SK-N-SH treated with all-trans-retinoic acid at 6 μM for 48 hours (cell line): ENCODE measurements around the gene TMPRSS5.
A peak's percentile ranks its signal among the peaks of the same experiment; 100 is the strongest.

Source experiments
- ATAC-seq: fragments of 200-7000 bp; cut with Tn5 transposase; 3 replicates; pipeline ENCODE4 v1.9.1; 2020; ENCODE audit warnings: mild to moderate bottlenecking, moderate library complexity
- ARNTL ChIP-seq: fragments of 450-650 bp; formaldehyde crosslinking; IDR thresholded peaks from 2 replicates; pipeline ENCODE4 v1.5.0; 2020; ENCODE audit warnings: low read depth, mild to moderate bottlenecking, moderate library complexity, borderline replicate concordance
- BACH2 ChIP-seq: fragments of 250-450 bp; sonication (Bioruptor Pico); IDR thresholded peaks from 2 replicates; pipeline ENCODE4 v1.9.0; 2021; ENCODE audit warnings: mild to moderate bottlenecking, borderline replicate concordance
- CREB5 ChIP-seq: fragments of 250-450 bp; sonication (Bioruptor Pico); IDR thresholded peaks from 2 replicates; pipeline ENCODE4 v1.5.1; 2020; ENCODE audit warnings: low read depth, mild to moderate bottlenecking, moderate library complexity
- CSDC2 ChIP-seq: fragments of 250-450 bp; sonication (Bioruptor Pico); IDR thresholded peaks from 2 replicates; pipeline ENCODE4 v1.5.0; 2020; ENCODE audit warnings: mild to moderate bottlenecking, moderate library complexity
- ESRRG ChIP-seq: fragments of 250-450 bp; sonication (Bioruptor Pico); IDR thresholded peaks from 2 replicates; pipeline ENCODE4 v1.6.1; 2021; ENCODE audit warnings: mild to moderate bottlenecking
- GLIS3 ChIP-seq: fragments of 250-450 bp; sonication (Bioruptor Pico); IDR thresholded peaks from 2 replicates; pipeline ENCODE4 v1.5.0; 2020; ENCODE audit warnings: mild to moderate bottlenecking, moderate library complexity
- ISL1 ChIP-seq: fragments of 250-450 bp; sonication (Bioruptor Pico); IDR thresholded peaks from 2 replicates; pipeline ENCODE4 v2.1.2; 2022; ENCODE audit warnings: mild to moderate bottlenecking, moderate library complexity
- OSR1 ChIP-seq: fragments of 250-450 bp; sonication (Bioruptor Pico); IDR thresholded peaks from 2 replicates; pipeline ENCODE4 v1.8.0; 2022; ENCODE audit warnings: moderate library complexity, mild to moderate bottlenecking, inconsistent platforms
- PATZ1 ChIP-seq: fragments of 250-450 bp; sonication (Bioruptor Pico); IDR thresholded peaks from 2 replicates; pipeline ENCODE4 v1.8.0; 2020; ENCODE audit warnings: mild to moderate bottlenecking, moderate library complexity, borderline replicate concordance
- PPARA ChIP-seq: fragments of 250-450 bp; sonication (Bioruptor Pico); IDR thresholded peaks from 2 replicates; pipeline ENCODE4 v1.5.0; 2020; ENCODE audit warnings: mild to moderate bottlenecking, borderline replicate concordance
- RARB ChIP-seq: fragments of 250-450 bp; sonication (Bioruptor Pico); IDR thresholded peaks from 2 replicates; pipeline ENCODE4 v1.8.0; 2021; ENCODE audit warnings: mild to moderate bottlenecking, moderate library complexity
- SNAI2 ChIP-seq: fragments of 250-450 bp; sonication (Bioruptor Pico); IDR thresholded peaks from 2 replicates; pipeline ENCODE4 v1.5.0; 2020; ENCODE audit warnings: mild to moderate bottlenecking, moderate library complexity
- TCF4 ChIP-seq: fragments of 250-450 bp; sonication (Bioruptor Pico); IDR thresholded peaks from 2 replicates; pipeline ENCODE4 v1.8.0; 2021; ENCODE audit warnings: mild to moderate bottlenecking, moderate library complexity, borderline replicate concordance
- TOX ChIP-seq: fragments of 250-450 bp; sonication (Bioruptor Pico); IDR thresholded peaks from 2 replicates; pipeline ENCODE4 v1.8.0; 2021; ENCODE audit warnings: mild to moderate bottlenecking, moderate library complexity, borderline replicate concordance
- ZC3H10 ChIP-seq: fragments of 250-450 bp; sonication (Bioruptor Pico); IDR thresholded peaks from 2 replicates; pipeline ENCODE4 v1.5.1; 2021; ENCODE audit warnings: mild to moderate bottlenecking, moderate library complexity
- ZFP3 ChIP-seq: fragments of 250-450 bp; sonication (Bioruptor Pico); IDR thresholded peaks from 2 replicates; pipeline ENCODE4 v1.5.0; 2020; ENCODE audit warnings: mild to moderate bottlenecking, moderate library complexity
- ZFP30 ChIP-seq: fragments of 450-650 bp; formaldehyde crosslinking; IDR thresholded peaks from 2 replicates; pipeline ENCODE4 v1.5.0; 2022; ENCODE audit warnings: mild to moderate bottlenecking, moderate library complexity
- ZNF565 ChIP-seq: fragments of 450-650 bp; formaldehyde crosslinking; conservative IDR thresholded peaks from 2 replicates; pipeline ENCODE4 v1.5.0; 2020; ENCODE audit warnings: low read depth, mild to moderate bottlenecking, moderate library complexity
- ZNF70 ChIP-seq: fragments of 450-650 bp; formaldehyde crosslinking; IDR thresholded peaks from 2 replicates; pipeline ENCODE4 v1.5.0; 2020; ENCODE audit warnings: mild to moderate bottlenecking, moderate library complexity
- ZNF8 ChIP-seq: fragments of 450-650 bp; formaldehyde crosslinking; IDR thresholded peaks from 2 replicates; pipeline ENCODE4 v1.5.0; 2020; ENCODE audit warnings: mild to moderate bottlenecking, moderate library complexity
- TF ChIP-seq, protein P1 (sequence below): fragments of 250-450 bp; sonication (Bioruptor Pico); IDR thresholded peaks from 2 replicates; pipeline ENCODE4 v1.8.0; 2021; ENCODE audit warnings: low read depth, mild to moderate bottlenecking, moderate library complexity, borderline replicate concordance
- TF ChIP-seq, protein P2 (sequence below): fragments of 250-450 bp; sonication (Bioruptor Pico); IDR thresholded peaks from 2 replicates; pipeline ENCODE4 v1.5.1; 2021; ENCODE audit warnings: mild to moderate bottlenecking, moderate library complexity

The TMPRSS5 gene

GRCh38 chr11:113690619-113691569, 15.2 kb downstream of the TMPRSS5 start:
- TF ChIP-seq ZNF8 (CRISPR knock-in tag) (no peak), ESRRG (CRISPR knock-in tag) (no peak), RARB (CRISPR knock-in tag) (no peak), PPARA (CRISPR knock-in tag) (no peak), TOX (CRISPR knock-in tag) (no peak), CREB5 (no peak), ZFP30 (no peak), OSR1 (CRISPR knock-in tag) (no peak), ZC3H10 (CRISPR knock-in tag) (no peak), GLIS3 (no peak), ZNF565 (no peak), ARNTL (CRISPR knock-in tag) (no peak), ZNF70 (CRISPR knock-in tag) (no peak), CSDC2 (CRISPR knock-in tag) (no peak)
- ATAC-seq: peak; percentile 84

DNA sequence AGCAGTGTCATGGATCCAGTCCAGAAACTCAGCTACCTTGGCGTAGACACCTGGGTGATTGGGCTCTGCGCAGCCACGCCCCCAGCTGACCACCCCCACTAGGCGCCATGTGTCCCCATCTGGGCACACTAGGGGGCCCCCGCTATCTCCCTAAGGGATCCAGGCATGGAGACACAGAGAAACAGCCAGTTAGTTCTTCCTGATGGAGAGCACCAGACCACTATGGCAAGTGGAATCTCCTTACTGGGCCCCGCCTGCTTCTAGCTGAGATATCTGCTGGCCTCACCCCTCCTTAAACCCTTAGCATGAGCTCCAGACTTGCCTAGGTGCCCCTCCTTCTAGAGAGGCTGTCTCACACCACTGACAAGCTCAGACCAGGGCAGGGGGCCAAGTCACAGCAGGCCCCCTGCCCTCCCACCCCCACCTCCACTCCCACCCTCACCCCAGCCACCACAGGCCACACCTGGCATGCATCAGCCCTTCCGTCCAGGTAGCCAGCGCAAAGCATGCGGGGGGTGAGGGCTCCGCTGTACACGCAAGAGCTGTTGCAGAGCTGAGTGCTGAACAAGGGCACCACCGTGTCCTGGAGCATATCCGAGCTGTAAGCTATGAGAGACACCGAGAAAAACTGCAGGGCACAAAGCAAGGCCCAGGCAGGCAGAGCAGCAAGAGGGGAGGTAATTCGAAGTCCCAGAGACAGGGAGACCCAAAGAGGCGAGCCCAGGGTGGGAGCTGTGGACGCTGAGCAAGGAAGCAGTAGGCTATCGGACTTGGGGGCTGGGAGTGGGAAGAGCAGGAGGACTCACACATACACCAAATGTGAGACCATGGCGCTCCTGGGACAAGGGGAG, 16.1 kb downstream of the TMPRSS5 start:
- TF ChIP-seq ISL1 (CRISPR knock-in tag) (no peak), ZNF565 (no peak), ARNTL (CRISPR knock-in tag) (no peak), ESRRG (CRISPR knock-in tag) (no peak), OSR1 (CRISPR knock-in tag) (no peak), BACH2 (CRISPR knock-in tag) (no peak), RARB (CRISPR knock-in tag) (no peak)
- ATAC-seq: no peak

DNA sequence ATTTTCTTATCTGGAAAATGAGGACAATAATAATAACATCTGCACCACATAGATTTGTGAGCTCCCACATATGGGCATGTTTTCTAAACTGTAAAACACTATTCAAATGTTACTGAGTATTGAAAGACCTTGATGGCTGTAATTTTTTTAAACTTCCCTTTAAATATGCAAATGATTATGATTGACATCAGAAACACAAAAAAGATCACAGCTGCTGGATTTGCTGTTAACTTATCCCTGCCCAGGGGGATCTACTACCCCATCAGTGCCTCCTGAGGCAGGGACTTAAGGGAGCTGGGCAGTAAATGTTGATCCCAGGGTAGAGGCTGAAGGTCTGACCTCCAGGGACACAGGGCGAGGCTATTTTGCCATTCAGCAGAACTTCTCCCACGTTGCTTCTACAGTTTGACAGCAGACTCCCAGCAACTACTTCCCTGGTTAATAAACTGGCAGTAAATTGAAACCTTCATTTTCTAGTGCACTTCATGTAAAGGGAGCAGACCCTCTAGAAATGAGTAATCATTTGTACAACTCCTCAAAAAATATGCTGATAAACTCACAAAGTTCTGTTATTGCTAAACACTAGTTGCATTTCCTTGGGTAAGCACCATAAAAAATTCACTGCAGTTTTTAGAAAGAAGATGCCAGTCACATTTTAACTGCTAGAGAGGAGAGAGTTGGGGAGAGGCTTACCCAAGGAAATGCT, 20.3 kb downstream of the TMPRSS5 start:
- ATAC-seq: no peak
- TF ChIP-seq ZNF565 (no peak), PATZ1 (CRISPR knock-in tag) (no peak)

- no peak for ATAC-seq
- TF ChIP-seq ZNF70 (CRISPR knock-in tag) (no peak), ZNF8 (CRISPR knock-in tag) (no peak), PPARA (CRISPR knock-in tag) (no peak), ARNTL (CRISPR knock-in tag) (no peak), ESRRG (CRISPR knock-in tag) (no peak), GLIS3 (no peak)
These were observed 21.6 kb downstream of the TMPRSS5 start for GRCh38 chr11:113684496-113684895.

DNA sequence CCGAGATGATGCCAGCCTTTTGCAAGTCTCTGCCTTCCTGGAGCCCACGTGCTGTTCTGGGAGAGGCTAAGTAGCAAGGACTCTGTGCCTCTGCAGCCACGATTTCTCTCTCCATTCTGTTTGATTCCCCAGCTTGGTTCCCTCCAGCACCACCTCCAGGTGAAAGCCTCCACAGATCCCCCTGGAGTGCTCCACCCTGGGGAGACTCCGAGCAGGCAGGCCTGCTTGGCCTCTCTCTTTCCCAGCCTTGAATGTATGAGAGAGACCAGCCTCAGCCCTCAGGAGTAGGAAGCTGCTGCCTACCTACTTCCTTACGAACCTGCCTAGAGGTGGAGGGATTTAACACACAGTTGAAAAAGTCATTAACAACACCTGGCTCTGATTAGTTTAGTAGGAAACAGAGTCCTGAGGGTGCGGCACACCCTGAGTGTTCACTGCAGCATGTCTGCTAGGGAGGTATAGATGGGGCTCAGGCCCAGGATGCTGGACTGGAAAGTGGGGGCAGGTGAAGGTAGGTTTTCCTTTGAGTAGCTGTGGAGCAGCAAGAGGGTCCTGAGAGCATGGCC, 22.5 kb downstream of the TMPRSS5 start:
- no peak for ATAC-seq
- TF ChIP-seq PATZ1 (CRISPR knock-in tag) (no peak), ZNF8 (CRISPR knock-in tag) (no peak), ZC3H10 (CRISPR knock-in tag) (no peak), ZFP30 (no peak), CSDC2 (CRISPR knock-in tag) (no peak), ZFP3 (CRISPR knock-in tag) (no peak), ZNF70 (CRISPR knock-in tag) (no peak), SNAI2 (no peak), RARB (CRISPR knock-in tag) (no peak), PPARA (CRISPR knock-in tag) (no peak), GLIS3 (no peak), TCF4 (CRISPR knock-in tag) (no peak), ISL1 (CRISPR knock-in tag) (no peak), ESRRG (CRISPR knock-in tag) (no peak)
- TF ChIP-seq, protein P1, sequence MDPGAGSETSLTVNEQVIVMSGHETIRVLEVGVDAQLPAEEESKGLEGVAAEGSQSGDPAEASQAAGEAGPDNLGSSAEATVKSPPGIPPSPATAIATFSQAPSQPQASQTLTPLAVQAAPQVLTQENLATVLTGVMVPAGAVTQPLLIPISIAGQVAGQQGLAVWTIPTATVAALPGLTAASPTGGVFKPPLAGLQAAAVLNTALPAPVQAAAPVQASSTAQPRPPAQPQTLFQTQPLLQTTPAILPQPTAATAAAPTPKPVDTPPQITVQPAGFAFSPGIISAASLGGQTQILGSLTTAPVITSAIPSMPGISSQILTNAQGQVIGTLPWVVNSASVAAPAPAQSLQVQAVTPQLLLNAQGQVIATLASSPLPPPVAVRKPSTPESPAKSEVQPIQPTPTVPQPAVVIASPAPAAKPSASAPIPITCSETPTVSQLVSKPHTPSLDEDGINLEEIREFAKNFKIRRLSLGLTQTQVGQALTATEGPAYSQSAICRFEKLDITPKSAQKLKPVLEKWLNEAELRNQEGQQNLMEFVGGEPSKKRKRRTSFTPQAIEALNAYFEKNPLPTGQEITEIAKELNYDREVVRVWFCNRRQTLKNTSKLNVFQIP: no peak
- TF ChIP-seq, protein P2, sequence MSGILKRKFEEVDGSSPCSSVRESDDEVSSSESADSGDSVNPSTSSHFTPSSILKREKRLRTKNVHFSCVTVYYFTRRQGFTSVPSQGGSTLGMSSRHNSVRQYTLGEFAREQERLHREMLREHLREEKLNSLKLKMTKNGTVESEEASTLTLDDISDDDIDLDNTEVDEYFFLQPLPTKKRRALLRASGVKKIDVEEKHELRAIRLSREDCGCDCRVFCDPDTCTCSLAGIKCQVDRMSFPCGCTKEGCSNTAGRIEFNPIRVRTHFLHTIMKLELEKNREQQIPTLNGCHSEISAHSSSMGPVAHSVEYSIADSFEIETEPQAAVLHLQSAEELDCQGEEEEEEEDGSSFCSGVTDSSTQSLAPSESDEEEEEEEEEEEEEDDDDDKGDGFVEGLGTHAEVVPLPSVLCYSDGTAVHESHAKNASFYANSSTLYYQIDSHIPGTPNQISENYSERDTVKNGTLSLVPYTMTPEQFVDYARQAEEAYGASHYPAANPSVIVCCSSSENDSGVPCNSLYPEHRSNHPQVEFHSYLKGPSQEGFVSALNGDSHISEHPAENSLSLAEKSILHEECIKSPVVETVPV (CRISPR knock-in tag): no peak
